Measurements from ENCODE around the gene TOMM40.
"Not testable (repeated sequence)": the region's sequence is repeated elsewhere in the genome, so short reads cannot be mapped to it uniquely, and the experiment has no call there.

TOMM40 gene

DNA sequence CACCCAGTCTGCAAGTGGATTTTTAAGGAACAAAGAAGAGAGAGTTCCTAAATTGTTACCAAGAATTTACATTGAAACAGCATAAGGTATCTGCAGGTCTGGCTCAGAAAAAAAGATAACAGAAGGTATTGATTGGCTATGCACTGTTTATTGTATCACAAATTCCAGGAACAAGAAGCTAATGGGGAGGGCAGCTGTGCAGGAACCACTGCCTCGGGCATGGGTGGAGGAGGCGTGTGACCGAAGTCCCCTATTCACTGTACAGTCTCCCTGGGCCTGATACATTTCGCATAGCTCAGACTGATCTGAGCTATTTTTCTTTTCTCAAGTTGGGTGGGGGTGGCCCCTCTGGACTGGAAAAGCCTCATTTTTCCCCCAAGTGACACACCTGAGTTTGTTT lies 33.2 kb upstream of the TOMM40 start:
- DNase-seq (ENCODE audit: insufficient read length, low spot score) (no peak), FAIRE-seq (no peak)
- TF ChIP-seq, protein P1, sequence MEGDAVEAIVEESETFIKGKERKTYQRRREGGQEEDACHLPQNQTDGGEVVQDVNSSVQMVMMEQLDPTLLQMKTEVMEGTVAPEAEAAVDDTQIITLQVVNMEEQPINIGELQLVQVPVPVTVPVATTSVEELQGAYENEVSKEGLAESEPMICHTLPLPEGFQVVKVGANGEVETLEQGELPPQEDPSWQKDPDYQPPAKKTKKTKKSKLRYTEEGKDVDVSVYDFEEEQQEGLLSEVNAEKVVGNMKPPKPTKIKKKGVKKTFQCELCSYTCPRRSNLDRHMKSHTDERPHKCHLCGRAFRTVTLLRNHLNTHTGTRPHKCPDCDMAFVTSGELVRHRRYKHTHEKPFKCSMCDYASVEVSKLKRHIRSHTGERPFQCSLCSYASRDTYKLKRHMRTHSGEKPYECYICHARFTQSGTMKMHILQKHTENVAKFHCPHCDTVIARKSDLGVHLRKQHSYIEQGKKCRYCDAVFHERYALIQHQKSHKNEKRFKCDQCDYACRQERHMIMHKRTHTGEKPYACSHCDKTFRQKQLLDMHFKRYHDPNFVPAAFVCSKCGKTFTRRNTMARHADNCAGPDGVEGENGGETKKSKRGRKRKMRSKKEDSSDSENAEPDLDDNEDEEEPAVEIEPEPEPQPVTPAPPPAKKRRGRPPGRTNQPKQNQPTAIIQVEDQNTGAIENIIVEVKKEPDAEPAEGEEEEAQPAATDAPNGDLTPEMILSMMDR (IDR thresholded peaks at IDR 0.05; ENCODE audit: insufficient read depth, missing control alignments): no peak

DNA sequence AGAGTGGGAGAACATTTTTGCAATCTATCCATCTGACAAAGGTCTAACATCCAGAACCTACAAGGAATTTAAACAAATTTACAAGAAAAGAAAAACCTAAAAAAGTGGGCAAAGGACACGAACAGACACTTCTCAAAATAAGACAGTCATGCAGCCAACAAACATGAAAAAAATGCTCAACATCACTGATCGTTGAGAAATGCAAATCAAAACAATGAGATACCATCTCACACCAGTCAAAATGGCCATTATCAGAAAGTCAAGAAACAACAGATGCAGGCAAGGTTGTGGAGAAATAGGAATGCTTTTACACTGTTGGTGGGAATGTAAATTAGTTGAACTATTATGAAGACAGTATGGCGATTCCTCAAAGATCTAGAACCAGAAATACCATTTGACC lies 29.5 kb upstream of the TOMM40 start:
- FAIRE-seq; DNase-seq (ENCODE audit: insufficient read length, low spot score): not testable (repeated sequence)

DNA sequence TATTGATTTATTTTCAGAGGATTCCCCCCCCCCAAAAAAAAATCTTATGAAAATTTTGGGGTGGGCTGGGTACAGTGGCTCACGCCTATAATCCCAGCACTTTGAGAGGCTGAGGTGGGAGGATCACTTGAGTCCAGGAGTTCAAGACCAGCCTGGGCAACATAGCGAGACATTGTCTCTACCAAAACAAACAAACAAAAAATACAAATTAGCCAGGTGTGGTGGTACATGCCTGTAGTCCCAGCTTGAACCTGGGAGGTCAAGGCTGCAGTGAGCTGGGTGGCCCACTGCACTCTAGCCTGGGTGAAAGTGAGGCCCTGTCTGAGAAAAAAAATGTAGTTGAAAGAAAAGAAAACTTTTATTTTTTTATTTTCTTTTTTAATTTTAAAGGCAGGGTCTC lies 27.1 kb upstream of the TOMM40 start:
- FAIRE-seq: no peak
- DNase-seq (ENCODE audit: insufficient read length, low spot score): no peak
- TF ChIP-seq, protein P1 (IDR thresholded peaks at IDR 0.05; ENCODE audit: insufficient read depth, missing control alignments): no peak

DNA sequence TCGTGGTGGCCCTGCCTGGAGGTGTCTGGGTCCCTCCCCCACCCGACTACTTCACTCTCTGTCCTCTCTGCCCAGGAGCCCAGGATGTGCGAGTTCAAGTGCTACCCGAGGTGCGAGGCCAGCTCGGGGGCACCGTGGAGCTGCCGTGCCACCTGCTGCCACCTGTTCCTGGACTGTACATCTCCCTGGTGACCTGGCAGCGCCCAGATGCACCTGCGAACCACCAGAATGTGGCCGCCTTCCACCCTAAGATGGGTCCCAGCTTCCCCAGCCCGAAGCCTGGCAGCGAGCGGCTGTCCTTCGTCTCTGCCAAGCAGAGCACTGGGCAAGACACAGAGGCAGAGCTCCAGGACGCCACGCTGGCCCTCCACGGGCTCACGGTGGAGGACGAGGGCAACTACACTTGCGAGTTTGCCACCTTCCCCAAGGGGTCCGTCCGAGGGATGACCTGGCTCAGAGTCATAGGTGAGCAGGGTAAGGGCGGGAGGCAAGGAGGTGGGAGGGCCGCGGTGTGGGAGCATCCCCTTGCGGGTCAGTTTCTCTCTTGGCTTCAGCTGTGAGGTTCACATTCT lies 25.8 kb upstream of the TOMM40 start:
- FAIRE-seq (no peak), DNase-seq (ENCODE audit: insufficient read length, low spot score) (no peak)
- TF ChIP-seq, protein P1 (IDR thresholded peaks at IDR 0.05; ENCODE audit: insufficient read depth, missing control alignments): no peak

DNA sequence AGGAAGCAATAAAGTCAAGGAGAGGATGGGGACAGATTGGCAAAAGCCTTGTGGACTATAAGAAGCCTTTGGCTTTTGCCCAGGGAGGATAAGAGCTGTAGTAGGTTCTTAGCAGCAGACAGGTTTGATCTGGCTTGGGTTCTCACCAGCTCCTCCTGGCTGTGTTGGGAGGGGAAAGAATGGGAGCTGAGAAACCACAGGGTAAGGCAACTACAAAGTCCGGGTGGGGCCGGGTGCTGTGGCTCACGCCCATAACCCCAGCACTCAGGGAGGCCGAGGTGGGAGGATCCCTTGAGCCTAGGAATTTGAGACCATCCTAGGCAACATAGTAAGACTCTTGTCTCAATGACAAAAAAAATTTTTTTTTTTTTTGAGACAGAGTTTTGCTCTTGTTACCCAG lies 24.4 kb upstream of the TOMM40 start:
- no peak for FAIRE-seq
- DNase-seq (ENCODE audit: insufficient read length, low spot score): no peak
- TF ChIP-seq, protein P1 (IDR thresholded peaks at IDR 0.05; ENCODE audit: insufficient read depth, missing control alignments): no peak

DNA sequence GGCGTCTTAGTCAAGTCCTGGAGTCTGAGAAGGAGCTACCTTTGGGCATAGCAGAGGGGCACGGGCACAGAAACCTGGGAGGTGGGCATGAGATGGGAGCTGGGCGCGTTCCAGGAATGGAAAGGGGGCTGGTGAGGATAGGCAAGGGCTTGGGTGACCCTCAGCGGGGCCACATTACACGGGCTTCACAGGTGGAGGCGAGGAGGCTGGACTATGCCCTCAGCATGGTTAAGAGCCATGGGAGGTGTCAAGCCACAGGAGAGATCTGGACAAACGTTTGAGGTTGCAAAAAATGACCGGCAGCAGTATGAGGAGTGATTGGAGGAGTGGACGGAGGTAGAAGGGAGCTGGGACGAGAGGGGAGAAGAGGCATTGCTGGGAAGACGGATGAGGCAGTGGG lies 23.5 kb upstream of the TOMM40 start:
- TF ChIP-seq, protein P1 (IDR thresholded peaks at IDR 0.05; ENCODE audit: insufficient read depth, missing control alignments): no peak
- FAIRE-seq: no peak

DNA sequence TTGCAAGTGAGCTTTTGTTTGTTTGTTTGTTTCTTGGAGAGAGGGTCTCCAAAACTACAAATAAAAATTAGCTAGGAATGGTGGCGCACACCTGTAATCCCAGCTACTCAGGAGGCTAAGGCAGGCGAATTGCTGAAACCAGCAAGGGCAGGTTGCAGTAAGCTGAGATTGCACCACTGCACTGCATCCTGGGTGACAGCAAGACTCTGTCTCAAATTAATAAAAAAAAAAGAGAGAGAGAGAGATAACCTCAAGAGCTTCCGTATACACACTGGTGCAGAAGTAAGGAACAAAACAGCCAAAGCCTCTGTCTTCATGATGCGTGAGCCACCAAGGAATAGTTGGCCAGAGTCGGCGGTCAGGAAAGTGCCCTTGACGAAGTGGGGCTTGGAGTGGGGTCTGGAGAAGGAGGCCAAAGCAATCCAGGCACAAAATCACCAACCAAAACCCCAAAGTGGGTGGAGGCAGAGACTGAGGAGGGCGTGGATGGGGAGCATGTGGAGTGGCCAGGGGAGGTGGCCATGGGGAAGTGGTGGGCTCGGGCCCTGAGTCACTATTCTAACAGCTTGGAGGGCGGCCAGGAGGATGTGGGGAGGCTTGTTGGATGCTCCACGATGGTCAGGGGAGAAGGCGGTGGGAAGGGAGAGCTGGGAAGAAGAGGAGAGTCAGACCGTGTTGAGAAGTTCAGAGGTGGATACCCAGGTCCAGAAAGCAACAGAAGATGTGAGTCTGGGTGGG lies 21.2 kb upstream of the TOMM40 start:
- TF ChIP-seq, protein P1 (IDR thresholded peaks at IDR 0.05; ENCODE audit: insufficient read depth, missing control alignments): no peak
- DNase-seq (ENCODE audit: insufficient read length, low spot score) (no peak), FAIRE-seq (no peak)

More for the DNA sequence above, 23.5 kb upstream of the TOMM40 start:
- no peak for DNase-seq (ENCODE audit: insufficient read length, low spot score)

Data from D721Med (cell line).